Fibroblast of mammary gland (primary cell): ENCODE results near the gene THOC7.

Experiments used
- DNase-seq: peaks from one replicate; pipeline ENCODE4 v3.0.0-alpha.2; 2010; ENCODE audit warnings: low read depth
- H3K4me3 ChIP-seq: 2 replicates; pipeline ENCODE4 v1.5.1; 2011; ENCODE audit warnings: low read depth, mild to moderate bottlenecking, low read length, moderate library complexity; ENCODE audit not compliant: control insufficient read depth
- TF ChIP-seq, protein P1 (sequence below): conservative IDR thresholded peaks from 2 replicates; pipeline ENCODE4 v1.5.1; 2011; ENCODE audit warnings: low read depth, low read length, inconsistent platforms; ENCODE audit not compliant: control insufficient read depth, insufficient read depth

The THOC7 gene

DNA sequence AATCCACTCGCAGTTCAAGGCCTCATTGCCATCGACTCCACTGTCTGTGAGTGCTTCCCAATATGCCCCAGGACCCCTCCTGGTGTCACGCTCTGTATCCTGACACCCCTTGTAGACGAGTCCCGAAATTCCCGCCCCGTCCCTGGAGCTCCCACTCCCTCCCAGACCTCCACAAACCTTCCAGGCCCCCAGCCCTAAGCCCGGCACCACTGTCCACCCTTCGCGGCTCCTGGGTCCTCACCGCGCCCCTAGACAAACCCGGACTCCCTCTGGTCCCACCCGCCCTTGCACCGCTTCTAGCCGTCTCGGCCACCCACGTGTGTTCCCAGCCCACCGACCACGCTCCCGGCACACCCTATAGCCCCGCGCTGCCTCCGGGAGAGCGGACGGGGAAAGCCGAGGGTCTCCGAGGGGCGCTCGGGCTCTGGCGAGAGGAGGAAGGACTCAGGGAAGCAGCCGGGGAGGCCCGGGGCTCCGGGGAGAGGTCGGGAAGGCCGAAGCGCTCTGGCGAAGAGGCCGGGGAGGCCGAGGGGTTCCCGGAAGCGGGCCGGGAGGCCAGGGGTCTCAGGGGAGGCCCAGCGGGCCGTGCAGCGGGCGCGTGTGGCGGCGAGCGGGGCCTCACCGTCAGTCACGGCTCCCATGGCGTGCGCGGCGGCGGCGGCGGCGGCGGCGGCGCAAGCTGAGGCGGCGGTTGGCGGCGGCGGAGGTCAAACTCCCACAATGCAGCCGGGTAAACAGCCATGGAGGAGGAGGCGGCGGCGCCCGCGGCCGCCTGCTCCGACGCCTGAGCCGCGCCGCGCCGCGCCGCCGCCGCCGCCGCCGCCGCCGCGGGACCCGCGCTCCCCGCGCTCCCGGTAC is at the start of gene THOC7, which contains the start of gene ATXN7:
Gene THOC7, minus strand, starts transcription at position 656 of the 858 bp plus-strand sequence. Its CDS starts 15 bp downstream, at position 641.
Gene ATXN7, plus strand, starts transcription at position 718 of the 858 bp plus-strand sequence. CDS start 48,732 bp downstream, outside the sequence.
- TF ChIP-seq, protein P1, sequence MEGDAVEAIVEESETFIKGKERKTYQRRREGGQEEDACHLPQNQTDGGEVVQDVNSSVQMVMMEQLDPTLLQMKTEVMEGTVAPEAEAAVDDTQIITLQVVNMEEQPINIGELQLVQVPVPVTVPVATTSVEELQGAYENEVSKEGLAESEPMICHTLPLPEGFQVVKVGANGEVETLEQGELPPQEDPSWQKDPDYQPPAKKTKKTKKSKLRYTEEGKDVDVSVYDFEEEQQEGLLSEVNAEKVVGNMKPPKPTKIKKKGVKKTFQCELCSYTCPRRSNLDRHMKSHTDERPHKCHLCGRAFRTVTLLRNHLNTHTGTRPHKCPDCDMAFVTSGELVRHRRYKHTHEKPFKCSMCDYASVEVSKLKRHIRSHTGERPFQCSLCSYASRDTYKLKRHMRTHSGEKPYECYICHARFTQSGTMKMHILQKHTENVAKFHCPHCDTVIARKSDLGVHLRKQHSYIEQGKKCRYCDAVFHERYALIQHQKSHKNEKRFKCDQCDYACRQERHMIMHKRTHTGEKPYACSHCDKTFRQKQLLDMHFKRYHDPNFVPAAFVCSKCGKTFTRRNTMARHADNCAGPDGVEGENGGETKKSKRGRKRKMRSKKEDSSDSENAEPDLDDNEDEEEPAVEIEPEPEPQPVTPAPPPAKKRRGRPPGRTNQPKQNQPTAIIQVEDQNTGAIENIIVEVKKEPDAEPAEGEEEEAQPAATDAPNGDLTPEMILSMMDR: no peak
- peak within 1 kb of the TSS; percentile 85 for H3K4me3 ChIP-seq
- peak; percentile 33 for DNase-seq

DNA sequence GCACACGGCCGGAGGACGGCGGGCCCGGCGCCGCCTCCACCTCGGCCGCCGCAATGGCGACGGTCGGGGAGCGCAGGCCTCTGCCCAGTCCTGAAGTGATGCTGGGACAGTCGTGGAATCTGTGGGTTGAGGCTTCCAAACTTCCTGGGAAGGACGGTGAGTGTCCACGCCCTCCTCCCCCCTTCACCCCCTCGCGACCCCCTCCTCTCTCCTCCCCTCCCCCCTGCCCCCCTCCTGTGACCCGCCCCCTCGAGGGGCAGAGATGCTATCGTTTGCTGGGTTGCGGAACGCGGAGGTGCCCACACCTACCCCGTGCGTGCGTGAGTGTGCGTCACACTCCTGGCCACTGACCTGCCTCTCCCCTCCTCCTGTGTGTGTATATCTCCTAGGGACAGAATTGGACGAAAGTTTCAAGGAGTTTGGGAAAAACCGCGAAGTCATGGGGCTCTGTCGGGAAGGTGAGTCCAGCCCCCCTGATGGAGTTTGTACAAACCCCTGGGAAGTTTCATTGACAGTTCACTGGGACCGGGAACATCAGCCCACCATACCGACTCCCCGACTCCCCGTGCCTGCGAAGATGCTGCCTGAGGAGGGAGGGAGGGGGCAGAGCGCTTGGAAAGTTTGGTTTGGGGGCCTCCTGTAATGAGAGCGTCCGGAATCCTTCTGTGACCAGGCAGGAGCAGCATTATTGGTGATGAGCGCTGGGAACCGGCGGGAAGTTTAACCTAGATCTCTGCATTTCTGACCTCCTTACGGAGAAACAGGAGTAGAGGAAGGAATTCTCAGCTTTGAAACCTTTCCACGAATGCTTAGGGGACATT is 49.4 kb upstream of the THOC7 start:
- DNase-seq: peak; percentile 65
- TF ChIP-seq, protein P1: no peak
- peak overlapping the region; percentile 67 for H3K4me3 ChIP-seq

DNA sequence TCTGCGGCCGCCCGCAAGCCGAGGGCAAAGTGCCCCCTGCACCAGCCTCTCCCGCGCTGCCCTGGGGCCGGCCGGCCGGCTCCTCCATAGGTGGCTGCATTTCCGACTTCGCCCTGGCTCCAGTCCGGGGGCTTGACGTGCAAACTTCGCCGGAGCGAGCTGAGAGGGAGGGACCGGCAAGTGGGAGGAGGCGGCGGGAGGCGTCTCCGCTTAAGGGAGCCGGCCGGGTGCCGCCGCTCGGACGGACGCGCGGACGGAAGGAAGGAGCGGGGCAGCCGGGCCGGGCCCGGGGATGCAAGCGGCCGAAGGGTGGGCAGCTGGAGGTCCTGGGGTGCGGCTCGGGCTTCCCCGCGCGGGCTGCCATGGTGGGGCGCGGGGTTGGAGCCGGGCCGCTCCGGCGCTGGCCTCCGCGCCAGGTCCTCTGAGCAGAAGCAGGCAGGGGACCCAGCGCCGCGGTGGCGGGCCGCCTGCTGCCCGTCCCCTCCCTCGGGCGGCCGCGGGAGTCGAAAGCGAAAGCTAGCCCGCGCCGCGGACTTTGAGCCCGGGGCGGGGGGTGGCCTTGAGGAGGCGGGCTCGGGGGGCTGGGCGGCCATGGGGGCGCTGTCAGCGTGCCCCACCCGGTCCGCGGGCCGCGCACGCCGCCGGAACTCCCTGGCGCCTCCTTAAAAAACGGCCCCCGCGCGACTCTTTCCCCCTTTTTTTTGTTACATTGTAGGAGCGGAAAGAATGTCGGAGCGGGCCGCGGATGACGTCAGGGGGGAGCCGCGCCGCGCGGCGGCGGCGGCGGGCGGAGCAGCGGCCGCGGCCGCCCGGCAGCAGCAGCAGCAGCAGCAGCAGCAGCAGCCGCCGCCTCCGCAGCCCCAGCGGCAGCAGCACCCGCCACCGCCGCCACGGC is 48.5 kb upstream of the THOC7 start, which contains the start of gene SCAANT1:
Gene SCAANT1, minus strand, starts transcription at position 511 of the 895 bp plus-strand sequence.
- DNase-seq: peak; percentile 86
- peak within 1 kb of the TSS; percentile 72 for H3K4me3 ChIP-seq
- TF ChIP-seq, protein P1: no peak

DNA sequence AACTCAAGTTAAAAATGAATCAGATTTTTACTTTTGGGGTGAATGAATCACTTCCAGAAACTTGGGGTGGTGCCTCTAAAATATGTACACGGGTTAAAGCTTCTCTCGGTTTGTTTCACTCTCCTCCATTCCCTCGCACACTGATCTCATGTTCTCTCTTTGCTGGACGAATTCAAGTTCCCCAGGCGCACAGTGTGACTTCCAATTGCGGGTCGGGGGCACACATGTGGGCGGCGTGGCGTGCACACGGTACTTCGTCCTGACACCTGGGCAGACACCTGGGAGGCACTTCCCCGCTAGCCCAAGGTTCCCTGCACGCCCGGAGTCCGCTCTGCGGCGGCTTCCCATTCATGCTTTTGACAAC is 47.9 kb upstream of the THOC7 start:
- H3K4me3 ChIP-seq: peak overlapping the region; percentile 72
- TF ChIP-seq, protein P1: no peak
- DNase-seq: peak; percentile 18

DNA sequence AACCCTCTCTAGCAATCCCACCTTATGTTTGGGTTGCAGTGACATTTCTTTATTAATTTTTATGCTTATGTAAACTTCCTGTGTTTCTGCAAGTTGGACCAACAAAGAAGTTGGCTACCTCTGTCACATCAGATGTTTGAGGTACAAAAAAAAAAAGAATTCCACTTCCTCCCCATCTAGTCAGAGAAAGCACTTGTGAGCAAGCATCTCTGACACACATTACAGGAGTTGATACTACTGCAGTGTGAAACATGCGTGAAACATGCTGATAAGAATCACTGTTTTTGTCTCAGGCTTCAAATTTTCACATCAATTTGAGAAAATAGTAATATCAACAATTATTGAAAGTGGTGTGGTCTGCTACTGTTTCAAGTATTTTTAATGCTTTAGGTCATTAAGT is 47.3 kb upstream of the THOC7 start:
- TF ChIP-seq, protein P1: no peak
- H3K4me3 ChIP-seq: peak overlapping the region; percentile 72
- DNase-seq: peak; percentile 32

DNA sequence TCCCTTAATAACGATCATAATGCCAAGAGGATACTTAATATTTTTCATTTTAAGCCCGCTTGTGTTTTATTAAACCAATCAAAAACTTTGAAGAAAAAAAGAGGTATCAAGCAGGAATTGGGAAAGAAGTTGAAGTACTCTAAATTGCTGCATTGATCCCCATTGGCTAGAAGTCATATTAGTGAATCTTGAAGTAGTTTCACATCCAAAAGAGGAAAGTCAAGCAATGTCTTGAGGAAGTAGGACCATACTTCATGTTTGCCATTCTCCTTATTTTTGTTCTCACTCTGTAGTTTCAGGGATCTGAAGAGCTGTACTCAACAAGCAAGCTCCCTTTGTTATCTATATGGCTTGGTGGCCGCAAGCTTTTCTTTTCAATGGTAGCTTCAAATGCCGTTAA is 46.4 kb upstream of the THOC7 start:
- H3K4me3 ChIP-seq: no peak overlapping the region
- TF ChIP-seq, protein P1: no peak
- DNase-seq: no peak
